Brain microvascular endothelial cell (primary cell): ENCODE measurements around the gene MOCS1.
"Not testable (repeated sequence)": the region's sequence is repeated elsewhere in the genome, so short reads cannot be mapped to it uniquely, and the experiment has no call there.

Experiments used
- DNase-seq: peaks from one replicate; pipeline ENCODE4 v3.0.0-alpha.2; 2020
- H3K27ac ChIP-seq: fragments of 250-450 bp; sonication (Bioruptor Pico); 2 replicates; pipeline ENCODE4 v1.5.1; 2020; ENCODE audit warnings: mild to moderate bottlenecking, moderate library complexity
- H3K27me3 ChIP-seq: fragments of 250-450 bp; sonication (Bioruptor Pico); replicated peaks from 2 replicates; pipeline ENCODE4 v1.5.1; 2020; ENCODE audit warnings: mild to moderate bottlenecking
- H3K36me3 ChIP-seq: fragments of 250-450 bp; sonication (Bioruptor Pico); replicated peaks from 2 replicates; pipeline ENCODE4 v1.5.1; 2020; ENCODE audit warnings: mild to moderate bottlenecking
- H3K4me3 ChIP-seq: 2 replicates; pipeline ENCODE4 v1.5.1; 2011; ENCODE audit warnings: low read depth, mild to moderate bottlenecking, control low read depth, low read length, moderate library complexity
- CTCF ChIP-seq: IDR thresholded peaks from 2 replicates; pipeline ENCODE4 v1.5.1; 2011; ENCODE audit warnings: low read depth, mild to moderate bottlenecking, moderate library complexity, low read length, control low read depth, inconsistent platforms; ENCODE audit errors: missing control alignments
- in situ Hi-C: cut with HindIII; loops from 2 replicates; pipeline ENCODE4 v1.10.0; 2017; ENCODE audit warnings: low sequenced_read_pairs, low pct_ligation_motif_present

The MOCS1 gene

DNA sequence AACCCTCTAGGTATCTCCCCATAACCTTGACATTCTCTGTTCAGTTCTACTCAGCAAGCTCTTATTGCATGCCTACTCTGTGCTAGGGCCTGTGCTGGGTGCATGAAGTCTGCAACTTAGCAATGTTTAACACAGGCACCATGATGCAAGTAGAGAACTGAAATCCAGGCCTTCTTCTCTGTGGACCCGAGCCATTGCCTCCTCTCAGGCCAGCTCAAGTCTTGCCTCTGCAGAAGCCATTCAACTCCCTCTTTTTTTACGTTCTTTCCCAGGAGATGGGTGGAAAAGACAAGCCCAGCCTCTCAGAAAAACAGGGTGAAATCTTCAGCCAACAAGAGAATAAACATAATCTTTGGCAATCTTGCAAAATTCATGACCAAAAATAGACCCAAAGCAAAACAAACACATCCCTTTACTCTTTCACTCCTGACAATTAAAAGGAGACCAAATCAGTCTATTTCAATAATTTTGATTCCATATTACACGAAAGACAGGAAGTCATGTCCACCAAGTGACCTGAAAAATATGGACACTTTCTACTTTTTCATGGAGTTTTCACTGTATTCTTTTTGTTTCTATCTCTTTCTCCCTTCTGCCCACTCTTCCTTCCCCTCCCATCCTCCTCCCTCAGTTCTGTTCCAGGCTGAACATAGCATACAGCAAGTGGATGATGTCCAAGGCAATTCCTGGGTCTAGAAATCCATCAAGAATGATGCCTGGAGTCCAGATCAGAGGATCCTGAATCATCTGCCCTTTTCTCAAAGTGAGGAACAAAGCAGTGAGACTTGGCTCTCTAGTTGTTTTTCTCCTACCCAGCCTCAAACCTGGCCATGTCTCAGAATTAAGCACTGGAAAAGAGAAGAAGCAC is 45.4 kb upstream of the MOCS1 start:
- no peak overlapping the region for H3K4me3 ChIP-seq
- no peak overlapping the region for H3K27ac ChIP-seq
- peaks cover 2% of the 10 kb centered on the region for H3K27me3 ChIP-seq
- in situ Hi-C loops: no loop called here
- DNase-seq: no peak
- H3K36me3 ChIP-seq: no peaks in the 10 kb centered on the region
- TF ChIP-seq CTCF: no peak

GRCh38 chr6:39978240-39978639 is 44.0 kb upstream of the MOCS1 start:
- no peak for TF ChIP-seq CTCF
- in situ Hi-C loops: no loop called here
- Histone ChIP-seq H3K27me3 (peaks cover 2% of the 10 kb centered on the region), H3K36me3 (no peaks in the 10 kb centered on the region), H3K27ac (no peak overlapping the region), H3K4me3 (no peak overlapping the region)
- no peak for DNase-seq

- Histone ChIP-seq H3K27ac (no peak overlapping the region), H3K36me3 (no peaks in the 10 kb centered on the region), H3K27me3 (no peaks in the 10 kb centered on the region), H3K4me3 (no peak overlapping the region)
- no peak for TF ChIP-seq CTCF
- DNase-seq: no peak
- in situ Hi-C loops: no loop called here
These were observed 39.4 kb upstream of the MOCS1 start for GRCh38 chr6:39973661-39974060.

- in situ Hi-C loops, H3K27ac ChIP-seq, H3K27me3 ChIP-seq, DNase-seq, H3K4me3 ChIP-seq, H3K36me3 ChIP-seq: not testable (repeated sequence)
These were observed 38.5 kb upstream of the MOCS1 start for GRCh38 chr6:39972717-39973116.

DNA sequence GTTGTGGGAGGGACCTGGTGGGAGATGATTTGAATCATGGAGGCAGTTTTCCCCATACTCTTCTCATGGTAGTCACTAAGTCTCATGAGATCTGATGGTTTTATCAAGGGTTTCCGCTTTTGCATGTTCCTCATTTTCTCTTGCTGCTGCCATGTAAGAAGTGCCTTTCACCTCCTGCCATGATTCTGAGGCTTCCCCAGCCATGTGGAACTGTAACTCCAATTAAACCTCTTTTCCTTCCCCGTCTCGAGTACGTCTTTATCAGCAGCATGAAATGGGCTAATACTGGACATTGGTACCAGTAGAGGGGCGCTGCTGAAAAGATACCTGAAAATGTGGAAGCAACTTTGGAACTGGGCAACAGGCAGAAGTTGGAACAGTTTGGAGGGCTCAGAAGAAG is 36.9 kb upstream of the MOCS1 start:
- in situ Hi-C loops, H3K4me3 ChIP-seq, DNase-seq, H3K27ac ChIP-seq, H3K27me3 ChIP-seq, H3K36me3 ChIP-seq: not testable (repeated sequence)

GRCh38 chr6:39965751-39966150 is 31.5 kb upstream of the MOCS1 start:
- no peak for DNase-seq
- H3K36me3 ChIP-seq: no peaks in the 10 kb centered on the region
- no peaks in the 10 kb centered on the region for H3K27me3 ChIP-seq
- TF ChIP-seq CTCF: no peak
- in situ Hi-C loops: no loop called here
- no peak overlapping the region for H3K27ac ChIP-seq
- H3K4me3 ChIP-seq: no peak overlapping the region

GRCh38 chr6:39964530-39964929 is 30.3 kb upstream of the MOCS1 start:
- no peak for DNase-seq
- in situ Hi-C loops: no loop called here

More at GRCh38 chr6:39964530-39964929, 30.3 kb upstream of the MOCS1 start:
- TF ChIP-seq CTCF: no peak
- Histone ChIP-seq H3K36me3 (no peaks in the 10 kb centered on the region), H3K27ac (no peak overlapping the region), H3K4me3 (no peak overlapping the region), H3K27me3 (no peaks in the 10 kb centered on the region)
